Stimulated activated CD4-positive, alpha-beta T cell treated with anti-CD3 and anti-CD28 coated beads, Interleukin-4, amount 100 ng/mL, for 24 hours (primary cell): Measurements from ENCODE around the gene CHN1.
A peak's percentile ranks its signal among the peaks of the same experiment; 100 is the strongest.

Experiments used
- DNase-seq: peaks from one replicate; pipeline ENCODE4 v3.0.0-alpha.2; 2020

CHN1 gene

GRCh38 chr2:174780856-174781255, 224.3 kb downstream of the CHN1 start:
- DNase-seq = no peak

DNA sequence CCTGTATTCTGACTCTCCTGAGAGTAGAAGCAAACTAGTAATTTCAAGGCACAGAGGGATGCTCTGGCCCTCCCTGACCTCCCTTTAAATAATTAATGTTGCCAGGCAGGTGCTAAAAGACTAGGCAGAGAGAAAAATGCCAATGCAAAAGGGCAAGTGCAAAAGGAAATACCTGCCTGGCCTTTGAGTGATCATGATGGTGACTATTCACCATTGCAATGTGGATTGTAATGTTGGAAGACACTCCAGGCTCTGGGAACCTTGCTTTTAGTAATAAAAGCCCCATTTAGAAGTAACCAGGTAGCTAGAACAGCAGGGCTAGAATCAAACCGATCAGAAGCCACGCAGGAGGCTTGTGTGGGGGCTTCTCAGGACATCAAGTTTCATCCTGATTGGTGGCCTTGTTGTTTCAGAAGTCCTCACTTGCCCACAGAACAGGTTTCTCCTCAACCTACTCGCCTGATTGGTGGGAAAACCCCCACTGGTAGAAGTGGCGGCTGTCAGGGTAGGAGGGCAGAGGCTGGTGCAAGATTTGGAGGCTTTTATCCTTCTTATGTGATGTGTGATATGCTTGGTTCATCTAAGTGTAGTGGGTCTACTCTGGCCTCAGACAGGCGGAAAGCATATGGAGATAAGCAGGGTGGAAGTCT, 224.9 kb downstream of the CHN1 start:
- DNase-seq = no peak

DNA sequence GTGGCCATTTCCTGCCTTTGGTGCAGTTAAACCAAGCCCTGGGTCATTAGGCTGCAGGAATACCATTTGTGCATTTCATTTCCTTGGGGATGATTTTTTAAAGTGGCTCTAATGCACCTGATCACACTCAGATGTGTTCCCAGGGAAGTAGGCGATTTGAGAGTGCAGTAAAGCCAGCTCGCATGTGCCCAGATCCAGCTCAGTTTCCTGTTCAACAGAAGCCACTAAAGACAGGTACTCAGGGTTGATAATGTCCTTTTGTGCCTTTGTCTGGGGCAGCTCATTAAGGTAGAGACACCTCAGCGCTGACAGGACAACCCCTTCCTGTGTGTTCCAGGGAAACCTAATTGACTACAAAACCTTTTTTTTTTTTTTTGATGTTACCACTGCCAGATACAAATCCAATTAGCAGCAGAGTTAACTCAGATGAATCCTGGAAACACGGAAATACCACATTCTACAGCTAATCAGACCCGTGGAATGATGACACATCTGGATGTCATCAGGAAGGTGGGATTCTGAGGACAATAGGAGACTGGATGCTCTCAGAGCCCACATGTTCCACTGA, 225.7 kb downstream of the CHN1 start:
- DNase-seq = no peak

DNA sequence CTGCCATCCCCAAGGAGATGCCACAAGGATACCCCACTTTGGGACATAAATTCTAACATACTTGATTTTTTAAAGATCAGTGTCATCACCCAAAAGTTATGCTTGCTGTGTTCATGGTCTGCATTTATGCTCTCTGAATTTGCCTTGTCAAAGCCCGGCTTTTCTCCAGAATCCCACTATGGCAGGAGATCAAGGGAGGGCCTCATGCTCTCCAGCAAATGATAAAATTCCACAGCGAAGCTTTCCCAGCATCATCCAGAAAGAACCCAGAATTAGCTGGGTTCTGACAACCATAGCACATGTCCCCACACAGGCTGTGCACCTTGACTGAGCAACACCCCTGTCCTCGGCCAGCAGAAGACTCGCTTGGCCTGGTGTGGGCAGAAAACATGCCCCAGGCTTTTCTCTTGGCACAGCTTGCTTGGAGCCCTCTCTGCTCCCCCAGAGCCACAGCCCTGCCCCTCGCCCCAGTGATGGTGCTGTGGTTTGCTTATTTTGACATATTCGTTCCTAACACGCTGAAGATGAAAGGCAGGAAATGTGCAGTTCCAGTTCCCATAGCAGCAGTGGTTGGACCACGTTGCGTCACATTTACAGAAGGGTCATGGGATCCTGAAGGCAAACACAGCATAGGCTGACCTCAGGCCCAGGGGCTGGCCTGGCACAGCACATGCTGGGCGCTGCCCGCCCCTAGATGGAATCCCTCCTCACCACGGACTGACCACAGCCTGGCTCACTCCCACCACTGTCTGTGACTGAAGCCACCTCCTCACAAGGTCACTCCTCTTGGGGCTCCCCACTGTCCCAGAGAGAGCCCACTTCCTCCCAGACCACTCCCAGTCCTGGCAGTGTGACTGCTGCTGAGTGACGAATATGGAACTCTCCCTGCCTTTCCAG, 226.8 kb downstream of the CHN1 start:
- peak; percentile 68 for DNase-seq

GRCh38 chr2:174777347-174778084, 227.7 kb downstream of the CHN1 start:
- DNase-seq = no peak

DNA sequence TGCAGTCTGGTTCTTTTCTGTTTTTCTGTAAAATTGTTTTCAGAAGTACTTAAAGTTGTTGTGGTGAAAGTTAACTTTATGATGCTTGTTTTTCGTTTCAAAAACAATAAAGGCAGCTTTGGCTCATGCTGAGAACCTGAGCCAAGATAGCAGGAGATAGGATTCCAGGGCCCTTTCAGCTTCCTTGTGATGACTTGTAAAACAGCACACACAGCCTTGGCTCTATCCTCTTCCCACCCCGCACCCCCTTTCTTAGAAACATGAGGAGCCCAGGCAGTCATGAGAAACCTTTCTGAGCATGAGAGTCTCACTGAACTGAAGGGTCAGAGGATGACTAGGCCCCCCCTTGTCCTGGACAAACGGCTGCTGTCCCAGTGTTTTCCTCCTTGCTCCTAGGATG, 228.5 kb downstream of the CHN1 start:
- DNase-seq = no peak

DNA sequence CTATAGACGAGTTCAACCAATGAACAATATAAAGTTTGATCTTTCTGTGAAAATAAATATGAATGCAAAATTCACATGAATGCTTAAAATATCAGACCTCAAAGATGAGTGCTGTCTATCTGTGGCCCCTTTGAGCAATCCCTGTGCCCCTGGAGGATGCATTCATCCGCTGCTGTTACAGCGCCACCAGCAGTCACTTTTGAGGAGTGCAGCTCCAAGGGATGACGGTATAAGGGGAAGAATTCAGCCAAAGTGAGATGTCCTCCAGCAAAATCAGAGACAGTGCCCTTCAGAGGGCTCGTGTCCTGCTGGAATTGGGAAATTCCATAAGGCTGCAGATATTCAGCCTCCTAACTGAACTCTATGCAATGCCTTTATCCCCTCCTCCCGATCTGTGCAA, 229.0 kb downstream of the CHN1 start:
- DNase-seq = no peak

- no peak for DNase-seq
These were observed 229.6 kb downstream of the CHN1 start for GRCh38 chr2:174775571-174775980.

- DNase-seq = no peak
These were observed 230.3 kb downstream of the CHN1 start for GRCh38 chr2:174774886-174775285.

GRCh38 chr2:174773215-174773614, 232.0 kb downstream of the CHN1 start:
- no peak for DNase-seq

DNA sequence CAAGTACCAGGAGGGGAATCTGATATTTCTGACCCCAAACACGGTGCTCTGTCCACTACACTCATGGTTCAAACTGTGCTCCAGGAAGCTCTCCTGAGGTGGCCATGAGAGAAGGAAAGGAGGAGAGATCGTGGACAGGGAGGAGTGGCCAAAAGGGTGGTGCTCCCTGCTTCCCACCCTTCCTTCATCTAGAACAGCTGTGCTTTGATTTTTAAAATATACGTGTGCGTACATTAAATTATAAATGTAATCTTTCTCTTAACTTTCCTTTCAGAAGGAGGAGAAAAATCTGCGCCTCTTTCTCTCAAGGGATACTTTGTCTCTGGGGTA, 232.7 kb downstream of the CHN1 start:
- DNase-seq = no peak

DNA sequence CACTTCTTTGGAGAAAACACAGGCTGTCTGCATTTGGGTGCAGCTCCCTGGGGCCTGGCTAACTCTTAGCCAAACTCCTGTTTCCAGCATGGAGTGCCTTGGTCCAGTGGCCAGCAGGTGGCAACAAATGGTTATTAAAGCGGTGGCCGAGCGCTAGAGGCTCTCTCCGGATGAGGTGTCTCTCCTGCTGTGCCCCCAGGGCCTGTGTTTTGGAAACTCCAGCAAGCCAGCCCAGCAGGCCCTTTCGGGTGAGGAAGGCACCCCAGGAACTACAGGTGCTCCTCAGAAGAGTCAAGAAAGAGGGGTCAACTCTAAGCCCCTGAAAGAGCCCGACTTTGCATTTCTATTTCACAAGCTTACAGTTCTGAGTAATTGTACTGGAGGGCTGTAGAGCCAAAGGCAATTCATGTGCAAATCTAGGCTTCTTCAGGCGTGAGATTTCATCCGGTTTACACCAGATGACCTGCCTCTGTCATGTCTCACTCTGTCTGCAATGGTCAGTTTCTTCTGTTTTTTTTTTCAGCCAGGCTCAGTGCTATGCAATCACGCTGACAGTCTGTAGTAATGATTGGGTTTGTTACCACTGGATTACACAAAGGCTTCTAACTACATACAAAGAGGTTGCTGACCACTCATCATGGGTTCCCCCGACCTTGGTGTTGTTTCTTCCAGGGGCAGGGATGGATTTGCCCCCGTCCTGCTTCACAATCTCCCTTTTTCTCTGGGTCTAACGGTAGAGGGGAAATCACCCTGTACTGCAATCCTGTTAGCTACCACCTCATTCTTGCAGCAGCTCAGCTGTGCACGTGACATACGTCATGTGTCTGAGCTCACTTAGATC, 233.3 kb downstream of the CHN1 start:
- peak; percentile 46 for DNase-seq

DNA sequence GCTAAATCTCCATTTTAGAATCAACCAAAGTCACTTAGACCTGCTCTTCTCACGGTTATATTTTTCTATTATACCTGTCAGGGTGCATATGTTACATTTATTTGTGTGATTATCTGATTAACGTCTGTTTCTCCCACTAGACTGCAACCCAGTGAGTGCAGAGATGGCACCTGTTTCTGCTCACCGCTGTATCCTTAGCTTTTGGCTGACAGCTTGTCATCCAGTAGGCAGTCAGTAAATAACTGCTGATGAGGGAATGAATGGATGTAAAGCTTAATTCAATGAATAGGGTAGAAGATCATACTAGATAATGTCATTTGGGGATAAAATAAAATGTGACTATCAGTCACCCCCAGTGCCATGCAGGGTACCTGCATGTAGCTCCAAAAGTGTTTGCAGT, 234.0 kb downstream of the CHN1 start:
- no peak for DNase-seq

DNA sequence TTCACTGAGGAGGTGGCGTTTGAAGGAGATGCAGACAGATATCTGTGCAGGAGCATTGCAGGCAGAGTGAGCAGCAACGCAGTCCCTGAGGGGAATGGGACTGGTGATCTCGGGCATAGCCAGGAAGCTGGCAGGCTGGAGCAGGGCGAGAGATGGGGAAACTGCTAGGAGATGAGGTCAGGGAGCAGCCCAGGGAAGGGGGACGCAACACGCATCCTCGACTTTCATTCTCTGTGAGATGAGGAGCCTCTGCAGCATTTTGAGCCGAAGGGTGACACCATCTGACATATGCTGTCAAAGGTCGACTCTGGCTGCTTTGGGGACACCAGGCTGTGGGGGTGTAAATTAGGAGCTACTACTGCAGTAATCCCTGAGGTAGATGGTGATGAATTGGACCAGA, 236.6 kb downstream of the CHN1 start:
- no peak for DNase-seq

GRCh38 chr2:174766271-174766670, 238.9 kb downstream of the CHN1 start:
- no peak for DNase-seq

DNA sequence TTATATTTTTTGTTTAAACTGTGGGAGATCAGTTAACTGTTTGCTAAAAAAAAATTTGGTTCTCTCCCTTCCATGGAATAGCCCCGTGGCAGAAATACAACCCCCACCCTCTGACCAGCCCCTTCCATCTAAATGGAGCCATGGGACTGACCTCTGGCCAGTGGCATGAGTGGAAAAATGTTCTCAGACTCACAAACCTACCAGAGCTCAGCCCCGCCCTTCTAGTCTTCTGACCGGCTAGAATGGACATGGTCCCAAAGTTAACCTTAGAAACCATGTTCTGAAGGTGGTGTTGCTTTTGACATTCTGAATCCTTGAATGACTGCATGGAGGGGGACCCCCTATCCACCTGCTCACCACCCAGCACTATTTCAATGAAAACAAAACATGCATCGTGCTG, 239.6 kb downstream of the CHN1 start:
- DNase-seq = no peak

DNA sequence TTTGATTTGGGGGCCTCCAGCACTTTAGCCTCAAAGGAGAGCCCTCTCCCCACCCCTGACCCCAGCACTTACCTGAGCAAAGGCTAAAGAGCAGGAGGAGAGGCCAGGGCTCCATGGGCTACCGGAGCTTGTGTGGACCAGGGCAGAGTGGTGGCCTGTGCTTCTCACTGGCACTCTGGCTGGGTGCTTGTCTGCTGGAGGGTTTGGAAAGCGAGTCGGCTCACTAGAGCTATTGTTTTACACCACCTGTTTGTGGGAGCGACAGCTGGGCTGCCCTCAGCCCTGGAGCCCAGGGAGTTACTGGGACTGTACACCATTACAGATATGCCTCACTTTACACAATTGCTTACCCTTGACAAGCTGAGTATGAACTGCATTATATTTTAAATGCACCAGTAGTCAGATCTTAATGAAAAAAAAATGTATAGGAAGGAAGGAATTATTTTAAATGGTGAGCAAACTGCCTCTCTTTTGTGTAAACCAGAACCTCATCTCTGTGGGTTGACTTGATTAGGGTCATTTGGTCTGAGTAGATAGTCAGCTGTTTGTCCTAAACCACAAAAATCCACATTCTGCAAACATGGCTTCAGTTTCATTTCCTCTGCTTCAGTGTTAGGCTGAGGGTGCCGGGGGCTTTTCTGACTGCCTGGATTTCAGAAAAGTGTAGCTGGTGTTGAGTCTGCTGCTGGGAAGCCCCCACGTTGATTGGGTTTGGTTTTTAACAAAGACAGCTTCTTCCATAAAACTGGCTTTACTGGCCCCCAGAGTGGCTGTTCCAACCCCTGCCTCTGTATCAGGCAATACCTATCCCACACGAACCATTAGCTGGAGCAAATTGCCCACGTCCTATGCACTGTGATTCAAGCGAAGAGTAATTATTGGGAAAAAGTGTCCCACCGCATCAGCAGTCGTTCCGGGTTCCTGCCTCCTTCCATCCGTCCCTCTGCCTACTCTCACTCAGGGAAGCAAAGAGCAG, 240.6 kb downstream of the CHN1 start, which contains the start of gene CHRNA1:
TSS of gene CHRNA1 (minus strand) at position 193 of the 976 bp plus-strand sequence. CDS start at position 115, 78 bp downstream.
- DNase-seq = no peak

DNA sequence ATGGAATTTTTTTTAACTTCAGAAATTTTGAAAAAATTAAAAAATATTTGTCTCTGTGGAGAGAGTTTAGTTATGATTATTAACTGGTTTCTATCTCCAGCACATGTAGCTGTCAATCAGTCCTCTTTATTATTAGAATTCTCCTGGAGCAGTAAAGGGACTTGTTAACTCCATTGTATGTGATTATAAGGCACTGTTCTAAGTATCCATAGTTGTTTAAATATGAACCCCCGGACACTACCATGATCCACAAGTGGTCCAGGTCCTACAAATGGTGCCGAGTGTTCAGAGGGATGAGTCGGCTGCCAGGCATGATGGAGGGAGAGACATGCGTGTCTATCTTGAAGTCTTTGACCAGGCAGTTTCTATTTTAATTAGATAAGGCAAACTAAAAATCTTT, 241.4 kb downstream of the CHN1 start:
- no peak for DNase-seq

DNA sequence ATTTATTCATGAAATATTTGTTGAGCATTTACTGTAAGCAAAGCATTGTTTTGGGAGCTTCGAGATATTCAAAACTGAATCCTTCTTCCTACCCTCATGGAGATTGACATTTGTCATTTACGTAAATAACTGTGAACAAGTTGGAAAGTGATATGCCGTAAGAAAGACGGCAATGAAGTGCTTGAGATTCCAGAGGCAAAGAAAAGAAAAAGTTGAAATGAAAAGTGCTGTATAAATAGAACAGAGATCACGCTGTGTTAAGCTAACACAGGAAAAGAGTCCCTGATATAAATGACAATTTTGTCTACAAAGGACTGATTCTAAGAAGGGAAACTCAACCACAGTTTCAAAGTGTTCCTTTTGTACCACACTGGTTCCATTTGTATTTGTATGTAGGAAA, 242.7 kb downstream of the CHN1 start:
- DNase-seq = no peak

- DNase-seq = no peak
These were observed 243.3 kb downstream of the CHN1 start for GRCh38 chr2:174761837-174762236.

GRCh38 chr2:174760845-174761473, 244.2 kb downstream of the CHN1 start:
- DNase-seq = no peak
